Mammary epithelial cell (primary cell): ENCODE measurements around the gene ACTA1.

Experiments
- EZH2 ChIP-seq: IDR thresholded peaks from 2 replicates; pipeline ENCODE4 v1.6.1; 2012; ENCODE audit warnings: low read length, inconsistent platforms, borderline replicate concordance
- TF ChIP-seq, protein P1 (sequence below), 2 donors: IDR thresholded peaks in 1 of 2; conservative IDR thresholded peaks in 1 of 2; 2 replicates each; pipeline ENCODE4 v1.5.1; 2011 to 2012; ENCODE audit warnings: inconsistent platforms in 2 of 2, low read length in 2 of 2, mild to moderate bottlenecking in 2 of 2, control low read depth in 1 of 2, low read depth in 1 of 2; ENCODE audit not compliant: insufficient read depth in 1 of 2; ENCODE audit errors: extremely low read depth in 1 of 2

DNA sequence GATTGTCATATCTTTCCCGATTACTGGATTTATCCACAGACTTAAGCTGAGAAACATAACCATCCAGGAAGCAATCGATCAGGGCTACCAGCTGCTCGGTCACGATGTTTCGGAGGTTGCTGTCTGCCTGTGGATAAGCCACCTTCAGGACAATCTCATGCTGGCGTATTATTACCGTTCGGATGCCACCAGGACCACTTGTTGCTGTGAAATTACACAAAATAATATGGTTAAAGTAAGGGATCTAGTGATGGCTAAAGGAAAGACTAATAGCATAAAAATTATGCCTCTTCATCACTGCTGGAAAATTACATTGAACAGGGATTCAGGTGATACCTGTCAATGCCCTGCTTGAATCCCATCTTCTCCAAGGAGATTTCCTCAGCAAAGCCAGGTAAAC, 30.8 kb upstream of the ACTA1 start:
- TF ChIP-seq, protein P1, sequence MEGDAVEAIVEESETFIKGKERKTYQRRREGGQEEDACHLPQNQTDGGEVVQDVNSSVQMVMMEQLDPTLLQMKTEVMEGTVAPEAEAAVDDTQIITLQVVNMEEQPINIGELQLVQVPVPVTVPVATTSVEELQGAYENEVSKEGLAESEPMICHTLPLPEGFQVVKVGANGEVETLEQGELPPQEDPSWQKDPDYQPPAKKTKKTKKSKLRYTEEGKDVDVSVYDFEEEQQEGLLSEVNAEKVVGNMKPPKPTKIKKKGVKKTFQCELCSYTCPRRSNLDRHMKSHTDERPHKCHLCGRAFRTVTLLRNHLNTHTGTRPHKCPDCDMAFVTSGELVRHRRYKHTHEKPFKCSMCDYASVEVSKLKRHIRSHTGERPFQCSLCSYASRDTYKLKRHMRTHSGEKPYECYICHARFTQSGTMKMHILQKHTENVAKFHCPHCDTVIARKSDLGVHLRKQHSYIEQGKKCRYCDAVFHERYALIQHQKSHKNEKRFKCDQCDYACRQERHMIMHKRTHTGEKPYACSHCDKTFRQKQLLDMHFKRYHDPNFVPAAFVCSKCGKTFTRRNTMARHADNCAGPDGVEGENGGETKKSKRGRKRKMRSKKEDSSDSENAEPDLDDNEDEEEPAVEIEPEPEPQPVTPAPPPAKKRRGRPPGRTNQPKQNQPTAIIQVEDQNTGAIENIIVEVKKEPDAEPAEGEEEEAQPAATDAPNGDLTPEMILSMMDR (conservative IDR thresholded peaks at IDR 0.05 in 1 of 2, IDR thresholded peaks at IDR 0.05 in 1 of 2; ENCODE audit: extremely low read depth in 1 of 2, insufficient read depth in 1 of 2, low read depth in 1 of 2, low read length in 2 of 2): no peak
- no peak for TF ChIP-seq EZH2
